T-helper 1 cell treated with Interleukin-12 subunit alpha and Interleukin-12 subunit beta and Interleukin-4 antibody, amounts not matched to agents 30 ng/mL and 1 ng/mL, for 36 hours (primary cell): ENCODE data around the gene SCAMP5. TPM values are rescaled to one million over a fixed set of nuclear protein-coding genes. Genes with fewer than 3 reads are reported as not detected.

Experiments
- intact Hi-C: fragments of 100-400 bp; cut with micrococcal nuclease; formaldehyde crosslinking; loops from one replicate; pipeline ENCODE4 v1.15.1; 2024
- total RNA-seq: library from RNA; stranded (reverse); gene quantifications from 2 replicates; pipeline ENCODE4 v1.2.3, GENCODE V29; 2022

SCAMP5 gene
- total RNA-seq, 1 donor from 2014 or later = 1.4 TPM

- intact Hi-C loops = loop anchor here (1.0 to 2.0 kb wide), 4 partner anchors 15 to 161 kb away; no protein-coding TSS in a partner anchor
These were observed 48.3 kb downstream of the SCAMP5 start for GRCh38 chr15:75043509-75044257.

GRCh38 chr15:75044258-75044878, 49.0 kb downstream of the SCAMP5 start:
- intact Hi-C loops = no loop called here

- intact Hi-C loops = loop anchor here (1.0 kb wide), 1 partner anchor 63 kb away; no protein-coding TSS in a partner anchor
These were observed 50.1 kb downstream of the SCAMP5 start for GRCh38 chr15:75045332-75046015.

GRCh38 chr15:75048394-75048793, 53.0 kb downstream of the SCAMP5 start:
- intact Hi-C loops = no loop called here

GRCh38 chr15:75049392-75049791, 54.0 kb downstream of the SCAMP5 start:
- intact Hi-C loops = no loop called here

- intact Hi-C loops = no loop called here
These were observed 54.9 kb downstream of the SCAMP5 start for GRCh38 chr15:75050283-75050682.

GRCh38 chr15:75051191-75051608, 55.8 kb downstream of the SCAMP5 start:
- intact Hi-C loops = no loop called here

- intact Hi-C loops = no loop called here
These were observed 56.3 kb downstream of the SCAMP5 start for GRCh38 chr15:75051711-75052110.

- intact Hi-C loops = no loop called here
These were observed 57.8 kb downstream of the SCAMP5 start for GRCh38 chr15:75052972-75053747.

GRCh38 chr15:75053748-75054125, 58.4 kb downstream of the SCAMP5 start:
- intact Hi-C loops = no loop called here

GRCh38 chr15:75054172-75054897, 59.0 kb downstream of the SCAMP5 start:
- intact Hi-C loops = no loop called here

GRCh38 chr15:75056036-75056435, 60.7 kb downstream of the SCAMP5 start:
- intact Hi-C loops = no loop called here

- intact Hi-C loops = no loop called here
These were observed 63.0 kb downstream of the SCAMP5 start for GRCh38 chr15:75058127-75058905.

GRCh38 chr15:75059607-75060006, 64.2 kb downstream of the SCAMP5 start:
- intact Hi-C loops = no loop called here

- intact Hi-C loops = no loop called here
These were observed 65.9 kb downstream of the SCAMP5 start for GRCh38 chr15:75061272-75061671.

- intact Hi-C loops = no loop called here
These were observed 67.3 kb downstream of the SCAMP5 start for GRCh38 chr15:75062706-75063105.

- intact Hi-C loops = no loop called here
These were observed 68.0 kb downstream of the SCAMP5 start for GRCh38 chr15:75063338-75063737.

GRCh38 chr15:75063889-75064288, 68.5 kb downstream of the SCAMP5 start:
- intact Hi-C loops = no loop called here

- intact Hi-C loops = loop anchor here (5.0 kb wide), 1 partner anchor 387 kb away; the partner anchor contains the start of gene SIN3A
These were observed 69.5 kb downstream of the SCAMP5 start for GRCh38 chr15:75064846-75065245.

GRCh38 chr15:75065467-75065850, 70.1 kb downstream of the SCAMP5 start:
- intact Hi-C loops = loop anchor here (5.0 kb wide), 1 partner anchor 387 kb away; the partner anchor contains the start of gene SIN3A
